Liver (tissue), 9 donors: ENCODE measurements around the gene MORN4. TPM values are rescaled to one million over a fixed set of nuclear protein-coding genes. Genes with fewer than 3 reads are reported as not detected.
A peak's percentile ranks its signal among the peaks of the same experiment; 100 is the strongest.

Experiments used
- DNase-seq: peaks from one replicate; pipeline ENCODE4 v3.0.0-alpha.2; 2017; ENCODE audit warnings: low spot score
- H3K27ac ChIP-seq, 2 donors: one replicate each; pipeline ENCODE4 v1.7.0; 2013; ENCODE audit warnings: inconsistent platforms in 2 of 2, low read length in 2 of 2, control low read depth in 1 of 2, low read depth in 1 of 2, mild to moderate bottlenecking in 1 of 2
- H3K27me3 ChIP-seq, 4 donors: one replicate each; pipeline versions ENCODE4 v1.6.1 to v1.7.0; 2013; ENCODE audit warnings: low read length in 3 of 4, inconsistent platforms in 1 of 4, mild to moderate bottlenecking in 1 of 4, moderate library complexity in 1 of 4; ENCODE audit not compliant: control insufficient read depth in 4 of 4, insufficient read depth in 4 of 4
- H3K36me3 ChIP-seq, 4 donors: one replicate each; pipeline versions ENCODE4 v1.6.1 to v1.7.0; 2013; ENCODE audit warnings: low read length in 3 of 4, mild to moderate bottlenecking in 3 of 4, low read depth in 1 of 4, moderate library complexity in 1 of 4; ENCODE audit not compliant: control insufficient read depth in 4 of 4, insufficient read depth in 3 of 4
- H3K4me1 ChIP-seq, 4 donors: one replicate each; pipeline versions ENCODE4 v1.6.1 to v1.7.0; 2013; ENCODE audit warnings: low read length in 3 of 4, mild to moderate bottlenecking in 3 of 4, moderate library complexity in 1 of 4; ENCODE audit not compliant: control insufficient read depth in 4 of 4, insufficient read depth in 4 of 4
- H3K4me3 ChIP-seq, 3 donors: one replicate each; pipeline versions ENCODE4 v1.6.1 to v1.7.0; 2013; ENCODE audit warnings: low read length in 3 of 3, control low read depth in 1 of 3, low read depth in 1 of 3, mild to moderate bottlenecking in 1 of 3
- H3K9ac ChIP-seq, 2 donors: one replicate each; pipeline ENCODE4 v1.7.0; 2013; ENCODE audit warnings: low read length in 2 of 2, mild to moderate bottlenecking in 2 of 2, moderate library complexity in 2 of 2, control low read depth in 1 of 2, low read depth in 1 of 2
- H3K9me3 ChIP-seq, 4 donors: one replicate each; pipeline versions ENCODE4 v1.6.1 to v1.7.0; 2013; ENCODE audit warnings: low read length in 3 of 4; ENCODE audit not compliant: control insufficient read depth in 4 of 4
- FOXA1 ChIP-seq: IDR thresholded peaks from 2 replicates; pipeline ENCODE4 v1.6.1; 2016; ENCODE audit warnings: antibody characterized with exemption
- FOXA2 ChIP-seq: IDR thresholded peaks from 2 replicates; pipeline ENCODE4 v1.6.1; 2016; ENCODE audit warnings: antibody characterized with exemption
- GABPA ChIP-seq, 2 donors: IDR thresholded peaks in 1 of 2; conservative IDR thresholded peaks in 1 of 2; 2 replicates each; pipeline ENCODE4 v1.6.1; 2016; ENCODE audit warnings: antibody characterized with exemption in 2 of 2, mild to moderate bottlenecking in 1 of 2, moderate library complexity in 1 of 2
- HNF4A ChIP-seq, 2 donors: conservative IDR thresholded peaks; 2 replicates each; pipeline ENCODE4 v1.6.1; 2016; ENCODE audit warnings: antibody characterized with exemption in 2 of 2, mild to moderate bottlenecking in 2 of 2
- HNF4G ChIP-seq: IDR thresholded peaks from 2 replicates; pipeline ENCODE4 v1.6.1; 2016; ENCODE audit warnings: antibody characterized with exemption
- NR2F2 ChIP-seq: IDR thresholded peaks from 2 replicates; pipeline ENCODE4 v1.6.1; 2016; ENCODE audit warnings: antibody characterized with exemption
- RAD21 ChIP-seq, 2 donors: IDR thresholded peaks; 2 replicates each; pipeline ENCODE4 v1.6.1; 2016; ENCODE audit warnings: antibody characterized with exemption in 2 of 2, mild to moderate bottlenecking in 2 of 2
- RXRA ChIP-seq, 2 donors: IDR thresholded peaks; 2 replicates each; pipeline ENCODE4 v1.6.1; 2017 to 2018; ENCODE audit warnings: antibody characterized with exemption in 2 of 2, mild to moderate bottlenecking in 1 of 2
- SP1 ChIP-seq: IDR thresholded peaks from 2 replicates; pipeline ENCODE4 v1.6.1; 2018; ENCODE audit warnings: antibody characterized with exemption, mild to moderate bottlenecking
- TAF1 ChIP-seq: conservative IDR thresholded peaks from 2 replicates; pipeline ENCODE4 v1.6.1; 2016; ENCODE audit warnings: antibody characterized with exemption, mild to moderate bottlenecking
- YY1 ChIP-seq: IDR thresholded peaks from 2 replicates; pipeline ENCODE4 v1.6.1; 2016; ENCODE audit warnings: antibody characterized with exemption, mild to moderate bottlenecking
- WGBS: extraction: QIAGEN DNeasy Blood & Tissue Kit; methylation state at CpG from one replicate; pipeline ENCODE4 v1.1.7; 2013; 5-methylcytosine and 5-hydroxymethylcytosine counted together
- polyA plus RNA-seq, 2 donors: library from polyadenylated mRNA; stranded (reverse) in 1 of 2; unstranded in 1 of 2; fragments of 200-250 nt in 1 of 2; fragments of >200 nt in 1 of 2; fragmentation: Nextera tagmentation in 1 of 2; extraction: Ambion mirVana in 1 of 2; gene quantifications; one replicate each; pipeline versions ENCODE4 v1.2.1 to v1.2.3, GENCODE V29; 2013 to 2015
- total RNA-seq, 2 donors: library from RNA; depleted of rRNA; stranded (reverse); fragments of >200 nt; gene quantifications; one replicate each; pipeline ENCODE4 v1.2.3, GENCODE V29; 2014
- TF ChIP-seq, protein P1 (sequence below): IDR thresholded peaks from 2 replicates; pipeline ENCODE4 v1.6.1; 2016; ENCODE audit warnings: antibody characterized with exemption
- TF ChIP-seq, protein P2 (sequence below): IDR thresholded peaks from 2 replicates; pipeline ENCODE4 v1.6.1; 2016; ENCODE audit warnings: antibody characterized with exemption
- TF ChIP-seq, protein P3 (sequence below): IDR thresholded peaks from 2 replicates; pipeline ENCODE4 v1.6.1; 2016; ENCODE audit warnings: antibody characterized with exemption, mild to moderate bottlenecking
- TF ChIP-seq, protein P4 (sequence below): fragments of 150-350 bp; IDR thresholded peaks from 2 replicates; pipeline ENCODE4 v1.5.1; 2017; ENCODE audit warnings: improper control_type of control experiment, low read depth, low read length; ENCODE audit not compliant: missing input control
- donor health status: healthy.
- donor health status: healthy.
- donor health status: healthy.
- donor health status: healthy.
- donor health status: healthy.

The MORN4 gene
- total and polyA plus RNA-seq, 4 donors, result 0.42 to 3.1 (median 2.1) TPM

DNA sequence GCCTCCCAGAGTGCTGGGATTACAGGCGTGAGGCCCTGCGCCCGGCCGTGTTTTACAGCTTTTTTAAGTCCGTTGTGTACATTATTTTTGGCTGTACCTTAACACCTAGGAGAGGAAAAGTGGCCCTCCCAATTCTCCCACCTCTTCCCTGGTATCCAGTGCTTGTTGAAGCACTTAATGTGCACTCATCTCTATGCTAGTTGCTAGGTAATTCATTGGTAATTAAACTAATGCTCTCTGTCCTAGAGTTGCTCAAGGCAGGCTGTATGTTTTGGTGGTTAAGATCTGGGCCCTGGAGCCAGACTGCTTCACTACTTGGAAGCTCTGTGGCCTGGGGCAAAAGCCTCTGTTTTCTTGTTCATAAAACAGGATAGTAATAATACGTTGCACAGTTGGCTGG lies 34.2 kb upstream of the MORN4 start:
- Histone ChIP-seq H3K9me3 (no peaks in the 10 kb centered on the region), H3K9ac (no peak overlapping the region), H3K4me3 (no peak overlapping the region), H3K27me3 (no peaks in the 10 kb centered on the region), H3K4me1 (peaks cover 0 to 21% (median 11%) of the 10 kb centered on the region in 4 donors), H3K27ac (no peak overlapping the region), H3K36me3 (peaks cover 2 to 6% (median 5%) of the 10 kb centered on the region in 4 donors)
- 86% methylated on average over 6 of the region's 6 CpGs for WGBS
- no peak for TF ChIP-seq GABPA (IDR thresholded peaks at IDR 0.05 in 1 of 2, conservative IDR thresholded peaks at IDR 0.05 in 1 of 2)
- TF ChIP-seq FOXA2, result no peak
- TF ChIP-seq, protein P1, sequence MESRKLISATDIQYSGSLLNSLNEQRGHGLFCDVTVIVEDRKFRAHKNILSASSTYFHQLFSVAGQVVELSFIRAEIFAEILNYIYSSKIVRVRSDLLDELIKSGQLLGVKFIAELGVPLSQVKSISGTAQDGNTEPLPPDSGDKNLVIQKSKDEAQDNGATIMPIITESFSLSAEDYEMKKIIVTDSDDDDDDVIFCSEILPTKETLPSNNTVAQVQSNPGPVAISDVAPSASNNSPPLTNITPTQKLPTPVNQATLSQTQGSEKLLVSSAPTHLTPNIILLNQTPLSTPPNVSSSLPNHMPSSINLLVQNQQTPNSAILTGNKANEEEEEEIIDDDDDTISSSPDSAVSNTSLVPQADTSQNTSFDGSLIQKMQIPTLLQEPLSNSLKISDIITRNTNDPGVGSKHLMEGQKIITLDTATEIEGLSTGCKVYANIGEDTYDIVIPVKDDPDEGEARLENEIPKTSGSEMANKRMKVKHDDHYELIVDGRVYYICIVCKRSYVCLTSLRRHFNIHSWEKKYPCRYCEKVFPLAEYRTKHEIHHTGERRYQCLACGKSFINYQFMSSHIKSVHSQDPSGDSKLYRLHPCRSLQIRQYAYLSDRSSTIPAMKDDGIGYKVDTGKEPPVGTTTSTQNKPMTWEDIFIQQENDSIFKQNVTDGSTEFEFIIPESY, result no peak
- no peak for TF ChIP-seq NR2F2
- no peak for TF ChIP-seq HNF4A (conservative IDR thresholded peaks at IDR 0.05)
- TF ChIP-seq, protein P2, sequence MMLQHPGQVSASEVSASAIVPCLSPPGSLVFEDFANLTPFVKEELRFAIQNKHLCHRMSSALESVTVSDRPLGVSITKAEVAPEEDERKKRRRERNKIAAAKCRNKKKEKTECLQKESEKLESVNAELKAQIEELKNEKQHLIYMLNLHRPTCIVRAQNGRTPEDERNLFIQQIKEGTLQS, result no peak
- TF ChIP-seq YY1, result no peak
- no peak for TF ChIP-seq TAF1
- TF ChIP-seq, protein P3, sequence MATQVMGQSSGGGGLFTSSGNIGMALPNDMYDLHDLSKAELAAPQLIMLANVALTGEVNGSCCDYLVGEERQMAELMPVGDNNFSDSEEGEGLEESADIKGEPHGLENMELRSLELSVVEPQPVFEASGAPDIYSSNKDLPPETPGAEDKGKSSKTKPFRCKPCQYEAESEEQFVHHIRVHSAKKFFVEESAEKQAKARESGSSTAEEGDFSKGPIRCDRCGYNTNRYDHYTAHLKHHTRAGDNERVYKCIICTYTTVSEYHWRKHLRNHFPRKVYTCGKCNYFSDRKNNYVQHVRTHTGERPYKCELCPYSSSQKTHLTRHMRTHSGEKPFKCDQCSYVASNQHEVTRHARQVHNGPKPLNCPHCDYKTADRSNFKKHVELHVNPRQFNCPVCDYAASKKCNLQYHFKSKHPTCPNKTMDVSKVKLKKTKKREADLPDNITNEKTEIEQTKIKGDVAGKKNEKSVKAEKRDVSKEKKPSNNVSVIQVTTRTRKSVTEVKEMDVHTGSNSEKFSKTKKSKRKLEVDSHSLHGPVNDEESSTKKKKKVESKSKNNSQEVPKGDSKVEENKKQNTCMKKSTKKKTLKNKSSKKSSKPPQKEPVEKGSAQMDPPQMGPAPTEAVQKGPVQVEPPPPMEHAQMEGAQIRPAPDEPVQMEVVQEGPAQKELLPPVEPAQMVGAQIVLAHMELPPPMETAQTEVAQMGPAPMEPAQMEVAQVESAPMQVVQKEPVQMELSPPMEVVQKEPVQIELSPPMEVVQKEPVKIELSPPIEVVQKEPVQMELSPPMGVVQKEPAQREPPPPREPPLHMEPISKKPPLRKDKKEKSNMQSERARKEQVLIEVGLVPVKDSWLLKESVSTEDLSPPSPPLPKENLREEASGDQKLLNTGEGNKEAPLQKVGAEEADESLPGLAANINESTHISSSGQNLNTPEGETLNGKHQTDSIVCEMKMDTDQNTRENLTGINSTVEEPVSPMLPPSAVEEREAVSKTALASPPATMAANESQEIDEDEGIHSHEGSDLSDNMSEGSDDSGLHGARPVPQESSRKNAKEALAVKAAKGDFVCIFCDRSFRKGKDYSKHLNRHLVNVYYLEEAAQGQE, result no peak
- TF ChIP-seq RAD21 (IDR thresholded peaks at IDR 0.05), result no peak
- TF ChIP-seq SP1, result no peak
- DNase-seq, result no peak

DNA sequence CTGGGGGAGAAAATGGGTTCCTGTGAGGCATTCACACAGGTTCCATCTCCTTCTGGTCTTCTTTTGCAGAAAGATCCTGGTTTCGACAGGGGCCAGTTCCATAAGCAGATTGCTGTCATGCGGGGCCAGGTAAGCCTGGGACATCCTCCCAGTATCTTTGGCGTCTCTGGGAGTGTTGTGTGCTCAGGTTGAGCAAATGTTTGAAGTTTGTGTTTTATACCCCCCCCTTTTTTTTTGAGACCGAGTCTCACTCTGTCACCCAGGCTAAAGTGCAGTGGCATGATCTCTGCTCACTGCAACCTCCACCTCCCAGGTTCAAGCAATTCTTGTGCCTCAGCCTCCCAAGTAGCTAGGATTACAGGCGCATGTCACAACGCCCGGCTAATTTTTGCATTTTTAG lies 33.7 kb upstream of the MORN4 start:
- no peak overlapping the region for H3K9ac ChIP-seq
- no peaks in the 10 kb centered on the region for H3K27me3 ChIP-seq
- H3K27ac ChIP-seq, result no peak overlapping the region
- peaks cover 2 to 6% (median 5%) of the 10 kb centered on the region in 4 donors for H3K36me3 ChIP-seq
- no peak overlapping the region for H3K4me3 ChIP-seq
- H3K4me1 ChIP-seq, result peaks cover 0 to 21% (median 11%) of the 10 kb centered on the region in 4 donors
- H3K9me3 ChIP-seq, result no peaks in the 10 kb centered on the region
- peak; percentile 30 to 56 for TF ChIP-seq RXRA (IDR thresholded peaks at IDR 0.05)
- no peak for TF ChIP-seq HNF4G
- TF ChIP-seq HNF4A (conservative IDR thresholded peaks at IDR 0.05), result peak; percentile 75 to 85
- TF ChIP-seq FOXA1, result no peak
- TF ChIP-seq SP1, result peak; percentile 24
- TF ChIP-seq GABPA (IDR thresholded peaks at IDR 0.05 in 1 of 2, conservative IDR thresholded peaks at IDR 0.05 in 1 of 2), result no peak
- TF ChIP-seq, protein P2, result no peak
- TF ChIP-seq, protein P4, sequence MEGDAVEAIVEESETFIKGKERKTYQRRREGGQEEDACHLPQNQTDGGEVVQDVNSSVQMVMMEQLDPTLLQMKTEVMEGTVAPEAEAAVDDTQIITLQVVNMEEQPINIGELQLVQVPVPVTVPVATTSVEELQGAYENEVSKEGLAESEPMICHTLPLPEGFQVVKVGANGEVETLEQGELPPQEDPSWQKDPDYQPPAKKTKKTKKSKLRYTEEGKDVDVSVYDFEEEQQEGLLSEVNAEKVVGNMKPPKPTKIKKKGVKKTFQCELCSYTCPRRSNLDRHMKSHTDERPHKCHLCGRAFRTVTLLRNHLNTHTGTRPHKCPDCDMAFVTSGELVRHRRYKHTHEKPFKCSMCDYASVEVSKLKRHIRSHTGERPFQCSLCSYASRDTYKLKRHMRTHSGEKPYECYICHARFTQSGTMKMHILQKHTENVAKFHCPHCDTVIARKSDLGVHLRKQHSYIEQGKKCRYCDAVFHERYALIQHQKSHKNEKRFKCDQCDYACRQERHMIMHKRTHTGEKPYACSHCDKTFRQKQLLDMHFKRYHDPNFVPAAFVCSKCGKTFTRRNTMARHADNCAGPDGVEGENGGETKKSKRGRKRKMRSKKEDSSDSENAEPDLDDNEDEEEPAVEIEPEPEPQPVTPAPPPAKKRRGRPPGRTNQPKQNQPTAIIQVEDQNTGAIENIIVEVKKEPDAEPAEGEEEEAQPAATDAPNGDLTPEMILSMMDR, result no peak
- TF ChIP-seq YY1, result no peak
- no peak for DNase-seq
- 58% methylated on average over 7 of the region's 7 CpGs for WGBS
